ENCODE measurements around the gene UGDH. TPM values are rescaled to one million over a fixed set of nuclear protein-coding genes. Genes with fewer than 3 reads are reported as not detected.

UGDH gene
- polyA plus RNA-seq, 5 donors, result 87.4 to 102 (median 98.1) TPM

DNA sequence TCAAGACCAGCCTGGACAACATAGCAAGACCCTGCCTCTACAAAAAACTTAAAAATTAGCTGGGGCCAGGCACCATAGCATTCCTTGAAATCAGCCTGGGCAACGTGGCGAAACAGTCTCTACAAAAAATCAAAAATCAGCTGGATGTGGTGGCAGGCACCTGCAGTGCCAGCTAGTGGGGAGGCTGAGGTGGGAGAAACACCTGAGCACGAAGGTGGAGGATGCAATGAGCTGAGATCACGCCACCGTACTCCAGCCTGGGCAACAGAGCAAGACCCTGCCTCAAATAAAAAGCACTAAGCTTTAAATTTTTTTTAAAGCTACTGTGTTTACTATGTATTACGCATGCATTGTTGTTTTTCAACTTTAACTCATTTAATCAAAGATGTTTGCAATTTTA lies 71.8 kb downstream of the UGDH start:
- DNase-seq, result no peak

DNA sequence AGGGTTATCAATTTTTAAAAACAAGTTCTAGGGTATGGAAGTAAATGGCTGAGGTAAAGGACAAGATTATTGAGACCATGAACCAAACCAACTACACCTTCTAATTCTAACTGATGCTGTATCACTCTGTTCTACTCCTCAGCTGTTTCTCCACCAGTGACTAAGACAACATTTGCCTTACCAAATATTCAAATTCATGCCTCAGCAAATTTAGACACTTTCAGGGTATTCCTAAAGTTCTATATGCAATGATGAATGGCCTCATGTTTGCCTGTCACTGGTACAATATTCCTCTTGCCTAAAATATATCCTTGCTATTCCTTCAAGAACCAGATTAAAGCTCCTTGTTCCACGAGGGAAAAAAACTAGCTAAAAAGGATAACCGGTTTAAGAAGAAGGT lies 73.5 kb downstream of the UGDH start:
- no peak for DNase-seq

DNA sequence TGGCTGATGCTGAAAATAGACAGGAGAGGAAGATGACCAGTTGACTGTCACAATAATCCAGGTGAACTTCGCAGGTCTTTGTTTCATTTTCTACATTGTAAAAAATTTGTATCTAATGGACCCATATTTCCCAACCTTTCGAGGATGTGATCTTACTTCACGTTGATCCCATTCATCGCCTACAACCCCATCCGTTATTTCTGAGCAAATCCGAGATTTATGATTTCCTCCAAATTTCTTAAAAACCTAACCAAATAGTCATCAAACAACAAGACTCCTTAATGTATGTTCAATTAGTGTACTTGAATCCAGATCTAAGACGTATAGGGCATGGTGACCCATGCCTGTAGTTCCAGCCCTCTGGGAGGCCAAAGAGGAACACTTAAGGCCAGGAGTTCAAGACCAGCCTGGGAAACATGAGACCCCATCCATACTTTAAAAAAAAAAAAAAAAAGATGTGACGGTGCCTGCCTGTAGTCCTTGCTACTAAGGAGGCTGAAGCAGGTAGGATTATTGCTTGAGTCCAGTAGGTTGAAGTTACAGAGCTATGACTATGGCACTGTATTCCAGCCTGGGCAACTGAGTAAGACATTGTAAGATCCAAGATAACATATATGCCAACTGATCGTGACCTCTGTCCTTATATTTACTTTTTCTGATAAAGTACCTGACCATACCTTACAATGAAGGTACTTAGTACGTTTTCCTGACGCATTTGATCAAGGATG lies 74.2 kb downstream of the UGDH start:
- DNase-seq, result no peak

DNA sequence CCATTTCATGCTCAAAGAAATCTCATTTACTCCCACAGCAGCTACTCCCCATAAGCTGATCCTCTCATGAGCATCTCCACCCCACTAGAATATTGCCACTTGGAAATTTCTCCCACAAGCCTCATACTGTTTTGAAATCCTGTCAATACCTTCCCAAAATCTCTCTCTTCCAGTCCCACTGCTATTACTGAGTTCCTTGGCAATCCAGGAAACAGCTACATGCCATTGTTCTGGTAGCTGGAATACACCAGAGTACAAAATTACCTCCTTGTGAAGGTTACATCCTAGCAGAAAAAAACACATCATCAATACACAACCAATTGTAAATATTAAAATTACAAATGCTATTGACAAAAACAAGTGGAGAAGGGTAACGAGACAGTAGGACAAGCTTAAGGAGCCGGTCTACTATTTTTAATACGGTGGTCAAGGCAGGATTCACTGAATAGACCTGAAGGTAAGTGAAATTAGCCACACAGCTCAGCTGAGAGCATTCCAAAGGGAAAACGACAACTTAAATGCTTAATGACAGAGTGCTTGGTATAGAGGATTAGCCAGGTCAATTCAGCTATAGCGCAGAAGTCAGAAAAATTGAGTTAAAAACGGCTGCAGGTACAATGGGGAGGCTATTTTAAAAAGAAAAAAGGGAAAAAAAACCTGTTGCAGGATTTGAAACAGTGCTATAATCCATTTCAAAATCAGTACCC lies 74.9 kb downstream of the UGDH start:
- no peak for DNase-seq

DNA sequence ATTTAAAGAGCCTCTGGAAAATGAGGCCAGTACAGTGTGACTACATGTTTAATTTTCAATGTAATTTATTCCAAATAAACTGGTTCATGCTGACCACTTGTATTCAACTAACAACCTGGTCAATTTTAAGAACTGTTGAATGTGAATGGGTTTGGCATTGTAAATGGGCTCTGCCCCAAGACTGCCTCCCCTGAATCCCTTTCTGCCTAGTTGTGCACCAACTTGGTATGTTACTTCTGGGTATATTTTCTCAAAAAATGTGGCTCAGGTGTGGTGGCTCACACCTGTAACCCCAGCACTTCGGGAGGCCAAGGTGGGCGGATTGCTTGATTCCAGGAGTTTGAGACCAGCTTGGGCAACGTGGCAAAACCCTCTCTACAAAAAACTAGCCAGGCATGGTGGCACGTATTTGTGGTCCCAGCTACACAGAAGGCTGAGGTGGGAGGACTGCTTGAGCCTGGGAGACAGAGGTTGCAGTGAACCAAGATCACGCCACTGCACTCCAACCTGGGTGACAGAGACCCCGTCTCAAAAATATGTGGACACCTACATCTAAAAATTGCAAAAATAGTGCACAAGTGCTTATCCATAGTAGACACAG lies 75.7 kb downstream of the UGDH start:
- DNase-seq, result no peak

DNA sequence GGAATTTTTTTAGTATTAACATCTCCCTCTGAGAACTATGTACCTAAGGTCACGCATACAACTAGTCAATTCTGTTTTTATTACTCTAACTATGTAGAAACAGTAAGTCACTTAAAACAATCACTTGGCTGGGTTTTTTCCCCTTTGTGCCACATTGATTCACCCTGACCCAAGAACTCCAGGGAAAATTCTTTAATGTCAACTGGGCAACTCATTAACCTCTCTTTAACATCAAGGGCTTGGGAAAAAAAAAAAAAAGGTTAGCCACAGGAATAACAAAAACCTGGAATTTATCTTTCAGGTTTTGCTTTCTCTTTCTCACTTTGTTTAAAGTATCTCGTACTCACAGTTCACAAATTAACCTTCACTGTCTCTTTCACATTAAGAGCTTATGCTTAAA lies 76.6 kb downstream of the UGDH start:
- no peak for DNase-seq

Other genes starting within 250 kb of the UGDH start
- gene RFC1, start 161.1 kb downstream of the UGDH start, polyA plus RNA-seq (ENCODE audit: insufficient read depth in 1 of 5, insufficient read length in 5 of 5, low replicate concordance in 1 of 5), result 10 to 100 TPM; 57.3 to 93.7 (median 81.9) TPM
- gene KLB, start 120.5 kb downstream of the UGDH start, polyA plus RNA-seq (ENCODE audit: insufficient read depth in 1 of 5, insufficient read length in 5 of 5, low replicate concordance in 1 of 5), result under 1 TPM; 0.19 to 0.69 (median 0.31) TPM
- gene RPL9, start 68.5 kb downstream of the UGDH start, polyA plus RNA-seq (ENCODE audit: insufficient read depth in 1 of 5, insufficient read length in 5 of 5, low replicate concordance in 1 of 5), result 1,000 to 10,000 TPM in 3 of 5 donors, 100 to 1,000 TPM in 2; 829 to 2,188 (median 1,215) TPM
- 10 to 100 TPM; 25.1 to 39.1 (median 30.5) TPM for gene LIAS, start 68.4 kb downstream of the UGDH start, polyA plus RNA-seq (ENCODE audit: insufficient read depth in 1 of 5, insufficient read length in 5 of 5, low replicate concordance in 1 of 5)
- gene SMIM14, start 111.4 kb upstream of the UGDH start, polyA plus RNA-seq (ENCODE audit: insufficient read depth in 1 of 5, insufficient read length in 5 of 5, low replicate concordance in 1 of 5), result 10 to 100 TPM; 45.5 to 70.0 (median 62.5) TPM
- gene UBE2K, start 170.7 kb upstream of the UGDH start, polyA plus RNA-seq (ENCODE audit: insufficient read depth in 1 of 5, insufficient read length in 5 of 5, low replicate concordance in 1 of 5), result 10 to 100 TPM; 62.0 to 83.4 (median 70.5) TPM